Testis (tissue), 3 donors: Measurements from ENCODE around the gene SBK1. TPM values are rescaled to one million over a fixed set of nuclear protein-coding genes. Genes with fewer than 3 reads are reported as not detected.

Experiments used
- DNase-seq: peaks from one replicate; pipeline ENCODE4 v3.0.0-alpha.2; 2019
- H3K27ac ChIP-seq, 2 donors: fragments of 200-600 bp; sonication (generic); one replicate each; pipeline ENCODE4 v1.5.1; 2019
- H3K27me3 ChIP-seq: fragments of 200-600 bp; sonication (generic); one replicate; pipeline ENCODE4 v1.5.1; 2019
- H3K36me3 ChIP-seq: fragments of 200-600 bp; sonication (generic); one replicate; pipeline ENCODE4 v1.5.1; 2017; ENCODE audit warnings: low read depth; ENCODE audit errors: missing control alignments
- H3K4me1 ChIP-seq: fragments of 200-600 bp; sonication (generic); one replicate; pipeline ENCODE4 v1.5.1; 2019
- H3K4me3 ChIP-seq, 2 donors: fragments of 200-600 bp; sonication (generic); one replicate each; pipeline ENCODE4 v1.5.1; 2017 to 2019
- H3K9me3 ChIP-seq: fragments of 200-600 bp; sonication (generic); one replicate; pipeline ENCODE4 v1.5.1; 2017
- CTCF ChIP-seq, 3 experiments: fragments of 450-650 bp in 2 of 3; fragments of 200-600 bp in 1 of 3; sonication (generic) in 1 of 3; IDR thresholded peaks; one replicate each; pipeline ENCODE4 v1.5.1; 2016 to 2019; ENCODE audit warnings: antibody characterized with exemption in 3 of 3, mild to moderate bottlenecking in 2 of 3, moderate library complexity in 1 of 3
- POLR2A ChIP-seq: fragments of 450-650 bp; IDR thresholded peaks from one replicate; pipeline ENCODE4 v1.6.1; 2017; ENCODE audit warnings: antibody characterized with exemption, mild to moderate bottlenecking, moderate library complexity
- WGBS, 2 donors: methylation state at CpG; one replicate each; pipeline ENCODE4 v1.1.5; 2018; 5-methylcytosine and 5-hydroxymethylcytosine counted together
- intact Hi-C: fragments of 100-400 bp; cut with DNase I; formaldehyde crosslinking; loops from one replicate; pipeline ENCODE4 v1.15.1; 2023; ENCODE audit warnings: low total_unique reads
- polyA plus RNA-seq: library from polyadenylated mRNA; stranded (reverse); fragments of 350-450 nt; fragmentation: Illumina TruSeq; extraction: RNeasy Lipid Tissue Mini Kit (QIAGEN cat#74804); gene quantifications from one replicate; pipeline ENCODE4 v1.2.3, GENCODE V29; 2014; ENCODE audit warnings: low read depth, low replicate concordance; ENCODE audit not compliant: insufficient read depth
- total RNA-seq, 2 donors: library from RNA; depleted of rRNA; stranded (reverse); fragments of >200 nt; gene quantifications; one replicate each; pipeline ENCODE4 v1.2.3, GENCODE V29; 2016

Gene SBK1
- total and polyA plus RNA-seq, 3 donors from 2014 or later = 4.1 to 8.1 (median 4.6) TPM

- no peak for DNase-seq
- intact Hi-C loops = no loop called here
These were observed 8.0 kb downstream of the SBK1 start for GRCh38 chr16:28300327-28300726.

GRCh38 chr16:28301154-28301553 lies 8.8 kb downstream of the SBK1 start:
- 89 to 92% methylated on average over 5 to 6 of the region's 6 CpGs for WGBS, 2 donors
- Histone ChIP-seq H3K4me3 (no peak overlapping the region), H3K27me3 (no peaks in the 10 kb centered on the region), H3K4me1 (no peaks in the 10 kb centered on the region), H3K27ac (no peak overlapping the region), H3K9me3 (no peaks in the 10 kb centered on the region), H3K36me3 (no peaks in the 10 kb centered on the region)
- intact Hi-C loops = no loop called here
- TF ChIP-seq POLR2A = no peak
- no peak for TF ChIP-seq CTCF (IDR thresholded peaks at IDR 0.05)
- DNase-seq = no peak

More at GRCh38 chr16:28300327-28300726, 8.0 kb downstream of the SBK1 start:
- no peaks in the 10 kb centered on the region for H3K27me3 ChIP-seq
- no peaks in the 10 kb centered on the region for H3K4me1 ChIP-seq
- no peak for TF ChIP-seq CTCF (IDR thresholded peaks at IDR 0.05)
- no peak for TF ChIP-seq POLR2A
- 97 to 98% methylated on average over 5 of the region's 5 CpGs for WGBS, 2 donors
- no peak overlapping the region for H3K27ac ChIP-seq
- no peaks in the 10 kb centered on the region for H3K9me3 ChIP-seq
- H3K36me3 ChIP-seq = no peaks in the 10 kb centered on the region
- H3K4me3 ChIP-seq = no peak overlapping the region

- no peak for TF ChIP-seq CTCF (IDR thresholded peaks at IDR 0.05)
- no peak for TF ChIP-seq POLR2A
- H3K4me1 ChIP-seq = no peaks in the 10 kb centered on the region
- H3K27ac ChIP-seq = no peak overlapping the region
- no peaks in the 10 kb centered on the region for H3K27me3 ChIP-seq
- H3K4me3 ChIP-seq = no peak overlapping the region
- intact Hi-C loops = no loop called here
- H3K9me3 ChIP-seq = no peaks in the 10 kb centered on the region
- WGBS, 2 donors = 78 to 88% methylated on average over 2 of the region's 2 CpGs
- no peak for DNase-seq
- no peaks in the 10 kb centered on the region for H3K36me3 ChIP-seq
These were observed 9.3 kb downstream of the SBK1 start for GRCh38 chr16:28301620-28302019.

GRCh38 chr16:28303132-28303531 lies 10.8 kb downstream of the SBK1 start:
- no peak overlapping the region for H3K27ac ChIP-seq
- TF ChIP-seq CTCF (IDR thresholded peaks at IDR 0.05) (no peak), POLR2A (no peak)
- H3K36me3 ChIP-seq = no peaks in the 10 kb centered on the region
- no peak for DNase-seq
- H3K27me3 ChIP-seq = no peaks in the 10 kb centered on the region
- intact Hi-C loops = no loop called here
- no peak overlapping the region for H3K4me3 ChIP-seq
- no peaks in the 10 kb centered on the region for H3K9me3 ChIP-seq
- no peaks in the 10 kb centered on the region for H3K4me1 ChIP-seq

- 43 to 49% methylated on average over 3 to 8 of the region's 8 CpGs for WGBS, 2 donors
- Histone ChIP-seq H3K27me3 (no peaks in the 10 kb centered on the region), H3K36me3 (no peaks in the 10 kb centered on the region), H3K4me1 (no peaks in the 10 kb centered on the region), H3K27ac (no peak overlapping the region), H3K9me3 (no peaks in the 10 kb centered on the region), H3K4me3 (no peak overlapping the region)
- peak; percentile 70 for DNase-seq
- TF ChIP-seq CTCF (IDR thresholded peaks at IDR 0.05) (no peak), POLR2A (no peak)
- intact Hi-C loops = no loop called here
These were observed 11.9 kb downstream of the SBK1 start for GRCh38 chr16:28304214-28304613.
